NCI-H82 treated with DMSO at 0.1 percent for 48 hours (cell line): Measurements from ENCODE around the gene ENSA.
A peak's percentile ranks its signal among the peaks of the same experiment; 100 is the strongest.
"Not testable (repeated sequence)": the region's sequence is repeated elsewhere in the genome, so short reads cannot be mapped to it uniquely, and the experiment has no call there.

Experiments used
- DNase-seq: peaks from one replicate; lab custom pipeline; 2025; ENCODE audit not compliant: unreplicated experiment; lab: John Stamatoyannopoulos, UW

ENSA gene

DNA sequence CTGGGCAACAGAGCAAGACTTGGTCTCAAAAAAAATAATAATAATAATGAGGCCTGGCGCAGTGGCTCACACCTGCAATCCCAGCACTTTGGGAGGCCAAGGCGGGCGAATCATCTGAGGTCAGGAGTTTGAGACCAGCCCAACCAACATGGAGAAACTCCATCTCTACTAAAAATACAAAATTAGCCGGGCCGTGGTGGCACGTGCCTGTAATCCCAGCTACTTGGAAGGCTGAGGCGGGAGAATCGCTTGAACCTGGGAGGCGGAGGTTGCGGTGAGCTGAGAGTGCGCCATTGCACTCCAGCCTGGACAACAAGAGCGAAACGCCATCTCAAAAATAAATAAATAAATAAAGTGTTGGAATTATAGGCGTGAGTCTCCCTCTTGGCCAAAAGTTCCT, 47.5 kb downstream of the ENSA start:
- not testable (repeated sequence) for DNase-seq

- not testable (repeated sequence) for DNase-seq
Measured at GRCh38 chr1:150581437-150581836, 48.0 kb downstream of the ENSA start.

- DNase-seq: not testable (repeated sequence)
Measured at GRCh38 chr1:150580966-150581365, 48.4 kb downstream of the ENSA start.

DNA sequence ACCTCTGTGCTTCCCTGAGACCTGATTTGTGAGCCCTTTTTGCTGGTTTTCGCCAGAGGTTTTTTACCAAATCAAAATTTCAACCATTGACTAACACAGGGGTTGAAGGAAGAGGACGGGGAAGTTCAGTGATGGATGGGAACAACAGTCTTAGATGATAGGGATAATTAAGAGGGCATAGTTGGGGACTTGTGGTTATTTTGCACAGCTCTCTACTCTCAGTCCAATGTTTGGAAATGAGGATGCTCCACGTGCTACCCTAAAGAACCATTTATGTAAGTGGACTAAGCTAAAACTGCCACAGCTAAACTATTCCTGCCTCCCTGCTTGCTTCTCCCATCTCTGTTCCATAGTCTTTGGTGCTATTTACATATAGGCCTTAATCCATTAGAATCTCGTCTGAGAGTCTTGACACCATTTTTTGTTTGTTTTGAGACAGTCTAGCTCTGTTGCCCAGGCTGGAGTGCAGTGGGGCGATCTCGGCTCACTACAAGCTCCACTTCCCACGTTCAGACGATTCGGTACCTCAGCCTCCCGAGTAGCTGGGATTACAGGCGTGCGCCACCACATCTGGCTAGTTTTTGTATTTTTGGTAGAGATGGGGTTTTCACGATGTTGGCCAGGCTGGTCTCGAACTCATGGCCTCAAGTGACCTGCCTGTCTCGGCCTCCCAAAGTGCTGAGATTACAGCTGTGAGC, 49.3 kb downstream of the ENSA start:
- DNase-seq: no peak

GRCh38 chr1:150579110-150579944, 50.1 kb downstream of the ENSA start, which contains the start of gene MCL1:
TSS of gene MCL1 (minus strand) at chr1:150579610. CDS start at chr1:150579530, 80 bp downstream.
- peak; percentile 93 for DNase-seq

- DNase-seq: no peak
Measured at GRCh38 chr1:150578272-150579109, 50.9 kb downstream of the ENSA start.

GRCh38 chr1:150577557-150578271, 51.7 kb downstream of the ENSA start:
- DNase-seq: no peak

GRCh38 chr1:150576794-150577556, 52.4 kb downstream of the ENSA start:
- no peak for DNase-seq

DNA sequence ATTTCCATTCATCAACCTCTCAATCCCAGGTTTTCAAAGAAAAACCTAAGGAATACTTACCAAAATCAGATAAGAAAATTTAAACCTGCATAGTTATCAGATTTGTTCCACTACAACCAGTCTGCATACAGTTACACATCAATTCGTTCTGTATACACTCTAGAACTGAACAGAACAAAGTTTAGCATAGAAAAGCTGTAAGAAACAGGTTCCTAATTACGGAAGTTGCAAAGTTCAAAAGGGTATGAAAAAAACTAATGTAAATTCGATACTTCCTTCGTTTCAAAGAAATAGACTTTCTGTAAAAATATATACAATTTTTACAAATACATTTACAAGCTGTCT, 53.1 kb downstream of the ENSA start:
- DNase-seq: no peak

DNA sequence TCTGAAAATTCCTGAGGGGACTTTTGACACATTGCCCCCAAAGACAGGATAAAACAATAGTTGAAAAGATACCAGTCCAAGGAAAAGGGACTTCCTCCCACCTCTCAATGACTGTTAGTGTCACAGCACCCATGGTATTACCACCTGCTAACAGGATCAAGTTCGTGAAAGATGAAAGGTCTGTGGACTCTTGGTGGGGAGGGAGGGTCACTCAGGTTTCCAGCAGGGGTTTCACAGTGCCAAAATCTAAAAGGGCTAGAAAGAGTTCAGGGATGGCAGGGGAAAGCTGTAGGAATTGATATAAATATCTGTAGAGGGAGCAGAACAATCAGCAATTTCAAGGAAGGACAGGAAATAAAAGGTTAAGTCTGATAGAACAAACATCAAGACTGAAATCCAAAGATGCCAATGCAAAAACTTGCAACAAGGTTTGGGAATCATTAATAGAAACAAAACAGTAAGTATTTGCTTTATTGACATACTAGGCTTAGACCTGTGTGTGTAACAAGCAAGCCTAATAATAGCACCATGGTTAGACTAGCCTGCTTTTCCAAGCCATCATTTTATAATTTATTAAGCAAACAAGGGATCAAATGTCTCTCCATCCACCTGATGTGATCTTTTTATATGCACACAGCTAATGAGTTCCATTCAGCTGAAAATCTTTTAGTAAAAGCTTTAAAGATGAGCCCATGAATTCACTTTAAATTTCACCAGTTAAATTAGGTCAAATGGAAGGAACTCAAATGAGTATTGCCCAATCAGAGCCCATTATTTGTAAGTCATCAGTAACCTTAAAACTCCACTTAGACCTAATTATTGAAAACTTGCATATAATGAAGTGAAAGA, 53.7 kb downstream of the ENSA start:
- DNase-seq: no peak

GRCh38 chr1:150575072-150575489, 54.3 kb downstream of the ENSA start:
- no peak for DNase-seq

DNA sequence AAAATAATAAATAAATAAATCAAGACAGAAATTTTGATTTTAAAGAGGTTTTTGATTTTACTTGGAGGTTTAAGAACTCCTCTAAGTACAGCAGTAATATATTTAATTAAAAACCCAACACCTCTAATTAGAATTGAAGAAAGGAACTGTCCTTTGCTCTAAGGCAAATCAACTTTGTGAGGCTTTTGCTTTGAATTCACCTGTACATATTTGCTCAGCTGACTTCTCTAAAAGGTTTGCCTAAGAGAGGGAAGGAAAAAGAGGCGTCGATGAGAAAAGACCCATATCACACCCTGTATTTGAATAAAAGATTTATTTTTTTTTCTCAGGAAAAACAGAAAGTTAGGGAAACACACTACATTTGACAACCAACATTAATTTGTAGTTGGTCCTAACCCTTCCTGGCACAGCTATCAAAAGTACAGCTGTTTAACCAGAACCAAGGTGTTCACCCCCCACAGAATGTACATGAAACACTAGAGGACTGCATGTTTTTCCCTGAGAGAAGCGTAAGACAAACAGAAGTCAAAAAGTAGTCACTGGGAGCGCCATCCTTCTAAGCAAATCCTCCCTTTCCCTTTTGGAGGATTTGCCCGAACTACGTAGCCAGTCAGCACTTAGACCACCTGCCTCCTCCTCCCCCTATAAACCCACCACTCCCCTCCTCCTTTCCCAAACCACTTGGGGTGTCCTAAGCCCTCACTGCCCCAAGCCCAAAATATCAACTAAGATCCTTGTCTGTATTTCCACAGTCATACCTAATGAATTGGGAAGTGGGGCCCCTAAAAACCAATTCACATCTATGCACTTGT, 54.9 kb downstream of the ENSA start:
- no peak for DNase-seq

DNA sequence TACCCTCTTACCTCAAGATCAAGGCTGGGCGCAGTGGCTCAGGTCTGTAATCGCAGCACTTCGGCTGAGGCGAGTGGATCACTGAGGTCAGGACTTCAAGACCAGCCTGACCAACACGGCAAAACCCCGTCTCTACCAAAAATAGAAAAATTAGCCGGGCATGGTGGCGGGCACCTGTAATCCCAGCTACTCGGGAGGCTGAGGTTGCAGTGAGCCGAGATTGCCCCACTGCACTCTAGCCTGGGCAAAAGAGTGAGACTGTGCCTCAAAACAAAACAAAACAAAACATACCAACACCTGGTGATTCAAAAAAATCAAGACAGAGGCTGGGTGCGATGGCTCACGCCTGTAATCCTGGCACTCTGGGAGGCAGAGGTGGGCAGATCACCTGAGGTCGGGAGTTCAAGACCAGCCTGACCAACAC, 55.8 kb downstream of the ENSA start:
- not testable (repeated sequence) for DNase-seq

- no peak for DNase-seq
Measured at GRCh38 chr1:150572918-150573647, 56.3 kb downstream of the ENSA start.
